Gastroesophageal sphincter (tissue), 4 donors: ENCODE results near the gene TEDC1. TPM values are rescaled to one million over a fixed set of nuclear protein-coding genes. Genes with fewer than 3 reads are reported as not detected.

Source experiments
- ATAC-seq: fragments of 150-250 bp; one replicate; pipeline ENCODE4 v1.9.1; 2016; ENCODE audit warnings: mild to moderate bottlenecking, moderate library complexity
- H3K27ac ChIP-seq, 4 donors: fragments of 200-600 bp; sonication (generic) in 3 of 4; 1 replicate in 3 of 4; 2 replicates in 1 of 4; pipeline ENCODE4 v1.5.1; 2016 to 2019
- H3K27me3 ChIP-seq: fragments of 200-600 bp; sonication (generic); one replicate; pipeline ENCODE4 v1.5.1; 2019
- H3K36me3 ChIP-seq, 2 donors: fragments of 200-600 bp; sonication (generic); one replicate each; pipeline ENCODE4 v1.5.1; 2019; ENCODE audit warnings: control low read depth in 1 of 2
- H3K4me1 ChIP-seq, 3 donors: fragments of 200-600 bp; sonication (generic); 1 replicate in 2 of 3; 2 replicates in 1 of 3; pipeline ENCODE4 v1.5.1; 2016 to 2019; ENCODE audit warnings: control low read depth in 2 of 3
- H3K4me3 ChIP-seq, 2 donors: fragments of 200-600 bp; sonication (generic); one replicate each; pipeline ENCODE4 v1.5.1; 2019; ENCODE audit warnings: mild to moderate bottlenecking in 1 of 2, moderate library complexity in 1 of 2
- H3K9me3 ChIP-seq, 3 donors: fragments of 200-600 bp; sonication (generic); one replicate each; pipeline ENCODE4 v1.5.1; 2017 to 2019; ENCODE audit warnings: control low read depth in 2 of 3
- EP300 ChIP-seq: sonication (generic); formaldehyde crosslinking; IDR thresholded peaks from one replicate; pipeline ENCODE4 v1.6.1; 2017; ENCODE audit warnings: antibody characterized with exemption, mild to moderate bottlenecking
- POLR2A ChIP-seq, 2 donors: fragments of 450-650 bp; IDR thresholded peaks; one replicate each; pipeline ENCODE4 v1.6.1; 2017; ENCODE audit warnings: antibody characterized with exemption in 2 of 2, mild to moderate bottlenecking in 2 of 2, moderate library complexity in 1 of 2
- POLR2AphosphoS5 ChIP-seq: sonication (generic); formaldehyde crosslinking; IDR thresholded peaks from one replicate; pipeline ENCODE4 v1.6.1; 2017; ENCODE audit warnings: antibody characterized with exemption
- WGBS, 2 donors: methylation state at CpG; one replicate each; pipeline ENCODE4 v1.1.5; 2018; ENCODE audit warnings: low coverage in 1 of 2; 5-methylcytosine and 5-hydroxymethylcytosine counted together
- total RNA-seq, 4 donors: library from RNA; depleted of rRNA; stranded (reverse); fragments of >200 nt; gene quantifications; one replicate each; pipeline ENCODE4 v1.1.0, GENCODE V29; 2016
- TF ChIP-seq, protein P1 (sequence below), 4 experiments: fragments of 200-600 bp in 2 of 4; fragments of 450-650 bp in 2 of 4; sonication (generic) in 1 of 4; IDR thresholded peaks; one replicate each; pipeline ENCODE4 v1.5.1; 2017 to 2019; ENCODE audit warnings: antibody characterized with exemption in 4 of 4, mild to moderate bottlenecking in 2 of 4, moderate library complexity in 2 of 4

Gene TEDC1
- total RNA-seq, 4 donors from 2014 or later: 4.6 to 7.9 (median 5.4) TPM

DNA sequence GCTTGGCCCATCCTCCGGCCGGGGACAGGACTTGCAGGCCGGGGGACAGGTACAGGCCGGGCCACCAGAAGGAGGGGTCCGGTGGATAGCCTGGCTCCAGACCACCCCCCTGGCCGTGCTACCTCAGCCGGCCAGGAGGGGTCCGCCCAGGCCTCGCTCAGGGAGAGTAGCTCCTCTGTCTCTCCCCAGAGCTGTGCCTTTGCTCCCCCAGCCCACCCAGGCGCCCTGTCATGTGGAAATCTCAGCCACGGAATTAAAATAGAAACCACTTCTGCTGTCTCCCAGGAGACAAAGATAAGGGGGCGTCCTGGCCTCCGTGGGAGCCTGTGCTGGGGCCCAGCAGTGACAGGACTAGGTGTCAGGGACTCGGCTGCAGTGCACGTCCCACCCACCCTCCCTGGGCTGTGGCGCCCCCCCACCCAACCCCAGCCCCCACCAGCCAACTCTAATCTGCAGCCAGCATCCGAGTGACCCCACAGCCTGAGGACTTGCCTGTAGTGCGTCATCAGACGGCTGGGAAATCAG, 19.7 kb upstream of the TEDC1 start:
- Histone ChIP-seq H3K27ac (peak overlapping the region in 3 of 4 donors; percentile 92 to 99 (median 96)), H3K36me3 (peaks cover 0 to 40% of the 10 kb centered on the region in 2 donors), H3K4me1 (peaks cover 3 to 86% (median 53%) of the 10 kb centered on the region in 3 donors), H3K27me3 (no peaks in the 10 kb centered on the region), H3K9me3 (no peaks in the 10 kb centered on the region), H3K4me3 (no peak overlapping the region)
- WGBS, 2 donors: 28 to 33% methylated on average over 2 to 3 of the region's 19 CpGs
- no peak for TF ChIP-seq POLR2A (IDR thresholded peaks at IDR 0.05)
- TF ChIP-seq, protein P1, sequence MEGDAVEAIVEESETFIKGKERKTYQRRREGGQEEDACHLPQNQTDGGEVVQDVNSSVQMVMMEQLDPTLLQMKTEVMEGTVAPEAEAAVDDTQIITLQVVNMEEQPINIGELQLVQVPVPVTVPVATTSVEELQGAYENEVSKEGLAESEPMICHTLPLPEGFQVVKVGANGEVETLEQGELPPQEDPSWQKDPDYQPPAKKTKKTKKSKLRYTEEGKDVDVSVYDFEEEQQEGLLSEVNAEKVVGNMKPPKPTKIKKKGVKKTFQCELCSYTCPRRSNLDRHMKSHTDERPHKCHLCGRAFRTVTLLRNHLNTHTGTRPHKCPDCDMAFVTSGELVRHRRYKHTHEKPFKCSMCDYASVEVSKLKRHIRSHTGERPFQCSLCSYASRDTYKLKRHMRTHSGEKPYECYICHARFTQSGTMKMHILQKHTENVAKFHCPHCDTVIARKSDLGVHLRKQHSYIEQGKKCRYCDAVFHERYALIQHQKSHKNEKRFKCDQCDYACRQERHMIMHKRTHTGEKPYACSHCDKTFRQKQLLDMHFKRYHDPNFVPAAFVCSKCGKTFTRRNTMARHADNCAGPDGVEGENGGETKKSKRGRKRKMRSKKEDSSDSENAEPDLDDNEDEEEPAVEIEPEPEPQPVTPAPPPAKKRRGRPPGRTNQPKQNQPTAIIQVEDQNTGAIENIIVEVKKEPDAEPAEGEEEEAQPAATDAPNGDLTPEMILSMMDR (IDR thresholded peaks at IDR 0.05): peak in 2 of 4 experiments; percentile 7 to 12
- TF ChIP-seq EP300: no peak
- TF ChIP-seq POLR2AphosphoS5: no peak
- no peak for ATAC-seq

DNA sequence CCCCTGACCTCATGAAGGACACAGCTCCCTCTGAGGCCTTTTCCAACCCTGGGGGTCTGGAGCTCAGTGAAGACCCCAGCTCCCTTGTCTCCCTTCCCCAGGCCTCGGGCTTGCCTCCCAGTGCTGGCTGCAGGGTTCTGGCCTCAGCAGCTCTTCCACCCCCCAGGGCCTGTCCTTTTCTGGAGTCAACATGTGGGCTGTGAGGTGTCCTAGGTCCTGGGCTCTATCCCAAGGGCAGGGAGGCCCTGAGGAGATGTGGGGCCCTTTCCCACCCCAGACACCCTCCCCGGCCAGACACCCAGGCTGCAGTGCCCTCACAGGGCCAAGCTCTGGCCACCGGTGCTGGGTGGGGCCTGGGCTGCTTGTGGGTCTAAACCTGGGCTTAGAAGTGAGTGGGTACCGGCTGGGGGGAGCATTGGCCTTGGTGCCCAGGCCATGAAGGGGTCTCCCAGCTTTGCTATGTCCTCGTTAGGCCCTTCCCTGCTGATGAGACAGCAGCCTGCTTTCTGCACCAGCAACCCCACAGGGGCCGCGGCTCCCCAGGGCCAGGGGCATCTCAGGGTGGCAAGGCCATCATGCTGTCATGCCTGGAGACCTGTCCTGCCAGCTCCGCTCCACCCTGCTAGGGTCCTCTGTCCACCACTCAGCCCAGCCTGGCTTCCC, 19.1 kb upstream of the TEDC1 start:
- TF ChIP-seq POLR2AphosphoS5 (no peak), EP300 (no peak), POLR2A (IDR thresholded peaks at IDR 0.05) (no peak)
- TF ChIP-seq, protein P1 (IDR thresholded peaks at IDR 0.05): no peak
- no peak overlapping the region for H3K4me3 ChIP-seq
- H3K4me1 ChIP-seq: peaks cover 3 to 91% (median 59%) of the 10 kb centered on the region in 3 donors
- H3K27me3 ChIP-seq: no peaks in the 10 kb centered on the region
- H3K27ac ChIP-seq: peak overlapping the region; percentile 19 to 99 (median 94)
- no peak for ATAC-seq
- peaks cover 0 to 34% of the 10 kb centered on the region in 2 donors for H3K36me3 ChIP-seq
- WGBS, 2 donors: no CpG with 5 or more reads among the region's 8 CpGs
- no peaks in the 10 kb centered on the region for H3K9me3 ChIP-seq

DNA sequence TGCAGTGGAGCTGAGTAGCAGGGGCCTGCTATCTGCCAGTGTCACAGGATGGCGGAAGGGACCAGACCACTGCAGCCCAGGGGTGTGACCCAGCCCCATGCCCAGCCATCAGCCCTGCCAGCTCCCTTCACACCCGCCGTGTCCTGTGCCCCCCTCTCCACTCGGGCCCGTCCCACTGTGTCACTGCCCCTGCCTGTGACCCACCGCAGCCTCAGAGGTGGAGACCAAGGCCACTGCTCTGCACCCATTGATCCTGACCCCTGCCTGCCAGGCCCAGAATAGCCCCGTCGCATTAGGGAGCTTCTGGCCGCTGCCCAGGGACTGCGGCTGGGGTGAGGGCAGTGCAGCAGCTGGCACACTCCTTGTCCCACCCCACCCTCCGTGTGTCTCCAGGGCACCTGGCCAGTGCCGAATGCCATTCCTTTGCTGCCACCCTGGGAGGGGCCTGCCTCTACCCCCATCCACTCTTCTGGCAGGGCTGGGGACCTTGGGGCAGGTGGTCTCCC, 18.5 kb upstream of the TEDC1 start:
- peak overlapping the region; percentile 19 to 99 (median 94) for H3K27ac ChIP-seq
- H3K9me3 ChIP-seq: no peaks in the 10 kb centered on the region
- H3K4me3 ChIP-seq: no peak overlapping the region
- peaks cover 3 to 95% (median 62%) of the 10 kb centered on the region in 3 donors for H3K4me1 ChIP-seq
- H3K27me3 ChIP-seq: no peaks in the 10 kb centered on the region
- TF ChIP-seq, protein P1 (IDR thresholded peaks at IDR 0.05): peak in 1 of 4 experiments; percentile 34
- TF ChIP-seq EP300 (no peak), POLR2AphosphoS5 (peak; percentile 34), POLR2A (IDR thresholded peaks at IDR 0.05) (no peak)
- WGBS, 2 donors: 54% methylated on average over 7 of the region's 12 CpGs; no CpG with 5 or more reads in 1 of the 2 donors
- ATAC-seq: no peak
- peaks cover 0 to 29% of the 10 kb centered on the region in 2 donors for H3K36me3 ChIP-seq

DNA sequence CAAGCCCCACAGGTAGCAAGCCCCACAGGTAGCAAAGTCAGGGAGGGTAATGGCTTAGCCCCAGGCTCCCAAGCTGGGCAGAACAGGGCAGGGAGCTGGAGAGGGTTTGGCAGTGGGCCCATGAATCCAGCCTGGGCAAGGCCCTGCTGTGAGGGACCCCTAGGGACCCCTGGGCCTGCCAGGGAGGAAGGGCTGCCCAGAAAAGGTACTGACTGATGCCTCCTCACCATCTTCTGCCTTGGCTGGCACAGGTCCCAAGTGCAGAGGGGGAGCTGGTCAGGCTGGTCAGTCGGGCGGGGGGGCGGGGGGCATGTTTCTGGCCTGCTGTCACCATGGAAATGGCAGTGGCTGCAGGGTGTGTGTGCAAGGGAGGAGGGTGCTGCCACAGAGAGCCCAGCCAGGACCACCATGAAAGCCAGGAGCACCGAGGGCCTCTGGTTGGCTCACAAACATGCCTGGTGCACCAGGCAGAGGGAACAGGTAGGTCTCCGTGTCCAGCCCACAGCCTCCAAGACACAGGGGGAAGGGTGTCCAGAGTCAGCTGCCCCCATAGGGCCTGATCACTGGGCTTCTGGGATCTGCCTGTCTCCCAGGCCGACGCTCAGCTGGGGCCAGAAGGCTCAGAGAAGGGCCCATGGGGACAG, 17.9 kb upstream of the TEDC1 start:
- TF ChIP-seq, protein P1 (IDR thresholded peaks at IDR 0.05): no peak
- peak overlapping the region; percentile 54 to 99 (median 94) for H3K27ac ChIP-seq
- peak overlapping the region in 1 of 2 donors; percentile 98 for H3K4me3 ChIP-seq
- no peaks in the 10 kb centered on the region for H3K9me3 ChIP-seq
- no peaks in the 10 kb centered on the region for H3K27me3 ChIP-seq
- H3K4me1 ChIP-seq: peaks cover 3 to 95% (median 62%) of the 10 kb centered on the region in 3 donors
- ATAC-seq: no peak
- peaks cover 0 to 25% of the 10 kb centered on the region in 2 donors for H3K36me3 ChIP-seq
- WGBS, 2 donors: no CpG with 5 or more reads among the region's 7 CpGs
